Measurements from ENCODE around the gene COL13A1. TPM values are rescaled to one million over a fixed set of nuclear protein-coding genes. Genes with fewer than 3 reads are reported as not detected.

The COL13A1 gene
- total RNA-seq, 2 experiments from 2014 or later, result not detected

GRCh38 chr10:69901022-69901421, 99.3 kb downstream of the COL13A1 start:
- Mint-ChIP-seq H3K4me1 (ENCODE audit: low read depth) (no peaks in the 10 kb centered on the region), H3K4me3 (no peak overlapping the region), H3K27me3 (ENCODE audit: low read depth) (no peaks in the 10 kb centered on the region), H3K36me3 (ENCODE audit: low read depth) (no peaks in the 10 kb centered on the region), H3K27ac (no peak overlapping the region), H3K9me3 (no peaks in the 10 kb centered on the region)
- CTCF ChIA-PET, result interaction anchor here (0.7 to 1.9 kb wide), 8 partner anchors 11 to 561 kb away, joined by 3 to 7 read pairs (median 3); no protein-coding TSS in a partner anchor
- intact Hi-C loops (cut with micrococcal nuclease), result no loop called here
- no peak for DNase-seq

- intact Hi-C loops (cut with micrococcal nuclease), result no loop called here
- Mint-ChIP-seq H3K36me3 (ENCODE audit: low read depth) (no peaks in the 10 kb centered on the region), H3K27ac (no peak overlapping the region), H3K27me3 (ENCODE audit: low read depth) (no peaks in the 10 kb centered on the region), H3K4me1 (ENCODE audit: low read depth) (no peaks in the 10 kb centered on the region), H3K9me3 (no peaks in the 10 kb centered on the region), H3K4me3 (no peak overlapping the region)
- peak; percentile 32 for DNase-seq
- CTCF ChIA-PET, result interaction anchor here (1.1 to 1.9 kb wide), 5 partner anchors 10 to 56 kb away, joined by 3 to 7 read pairs (median 5); no protein-coding TSS in a partner anchor
Observed at GRCh38 chr10:69901628-69902505, 100.2 kb downstream of the COL13A1 start.

DNA sequence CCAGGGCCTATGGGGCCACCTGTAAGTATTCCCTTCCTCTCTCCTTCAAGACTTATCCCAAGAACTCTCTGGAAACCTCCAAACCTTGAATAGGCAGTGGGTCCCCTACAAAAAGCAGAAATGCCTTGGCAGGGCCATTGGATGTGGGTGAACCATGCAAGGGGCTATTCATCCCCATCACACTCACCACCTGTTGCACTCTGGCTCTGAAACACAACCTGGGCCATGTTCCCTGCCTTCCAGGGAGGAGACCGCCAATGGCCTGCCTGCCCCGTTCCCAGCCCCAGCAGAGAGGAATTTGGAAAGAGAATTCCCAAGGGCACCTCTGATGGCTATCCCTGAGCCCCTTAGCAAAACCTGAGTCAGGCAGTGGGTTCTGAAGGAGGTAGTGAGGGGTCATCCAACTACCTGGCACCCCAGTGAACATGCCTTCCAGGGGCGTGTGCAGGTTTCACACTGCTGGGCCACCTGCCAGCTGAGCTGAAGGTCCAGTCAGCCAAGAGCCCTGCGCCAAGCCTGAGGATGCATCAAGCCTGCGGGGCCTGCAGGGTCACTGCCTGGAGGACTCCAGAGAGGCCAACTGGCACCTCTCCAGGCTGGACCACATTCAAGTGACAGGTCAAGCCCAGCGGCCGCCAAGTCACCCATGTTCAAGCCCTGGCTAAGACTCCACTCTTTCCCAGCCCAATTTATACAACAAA, 101.3 kb downstream of the COL13A1 start:
- CTCF ChIA-PET, result no interaction called here
- Mint-ChIP-seq H3K36me3 (ENCODE audit: low read depth) (no peaks in the 10 kb centered on the region), H3K4me3 (no peak overlapping the region), H3K27ac (no peak overlapping the region), H3K9me3 (no peaks in the 10 kb centered on the region), H3K4me1 (ENCODE audit: low read depth) (no peaks in the 10 kb centered on the region), H3K27me3 (ENCODE audit: low read depth) (no peaks in the 10 kb centered on the region)
- no peak for DNase-seq
- intact Hi-C loops (cut with micrococcal nuclease), result no loop called here

DNA sequence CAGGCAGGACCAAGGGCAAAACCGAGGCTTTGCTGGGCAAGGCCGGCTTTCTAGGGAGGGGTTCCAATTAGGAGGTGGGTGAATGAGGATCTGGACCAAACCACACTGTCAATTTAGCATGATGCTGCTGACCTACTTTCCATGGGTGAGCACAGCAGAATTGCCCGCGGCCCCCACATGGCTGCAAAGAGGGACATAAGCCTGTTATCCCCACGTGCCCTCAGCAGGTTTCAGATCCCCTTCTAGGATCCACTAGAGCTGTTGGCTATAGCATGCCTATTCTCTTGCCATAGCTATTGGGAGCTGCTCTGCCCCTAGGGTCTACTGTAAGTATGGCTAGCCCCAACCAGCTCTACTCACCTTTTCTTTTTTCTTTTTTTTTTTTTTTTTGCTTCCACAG, 102.8 kb downstream of the COL13A1 start:
- H3K9me3 Mint-ChIP-seq, result no peaks in the 10 kb centered on the region
- H3K36me3 Mint-ChIP-seq (ENCODE audit: low read depth), result no peaks in the 10 kb centered on the region
- no peak overlapping the region for H3K4me3 Mint-ChIP-seq
- no peaks in the 10 kb centered on the region for H3K27me3 Mint-ChIP-seq (ENCODE audit: low read depth)
- no peaks in the 10 kb centered on the region for H3K4me1 Mint-ChIP-seq (ENCODE audit: low read depth)
- CTCF ChIA-PET, result interaction anchor here (1.4 to 2.3 kb wide), 2 partner anchors 10 to 54 kb away, joined by 5 to 9 read pairs; no protein-coding TSS in a partner anchor
- DNase-seq, result no peak
- H3K27ac Mint-ChIP-seq, result no peak overlapping the region
- intact Hi-C loops (cut with micrococcal nuclease), result no loop called here

GRCh38 chr10:69906425-69906824, 104.7 kb downstream of the COL13A1 start:
- Mint-ChIP-seq H3K27ac (no peak overlapping the region), H3K36me3 (ENCODE audit: low read depth) (no peaks in the 10 kb centered on the region), H3K4me1 (ENCODE audit: low read depth) (no peaks in the 10 kb centered on the region), H3K4me3 (no peak overlapping the region), H3K9me3 (no peaks in the 10 kb centered on the region), H3K27me3 (ENCODE audit: low read depth) (no peaks in the 10 kb centered on the region)
- intact Hi-C loops (cut with micrococcal nuclease), result no loop called here
- no peak for DNase-seq
- CTCF ChIA-PET, result interaction anchor here (2.3 kb wide), 1 partner anchor 8 kb away, joined by 9 read pairs; no protein-coding TSS in a partner anchor

- no peaks in the 10 kb centered on the region for H3K36me3 Mint-ChIP-seq (ENCODE audit: low read depth)
- H3K27me3 Mint-ChIP-seq (ENCODE audit: low read depth), result no peaks in the 10 kb centered on the region
- intact Hi-C loops (cut with micrococcal nuclease), result no loop called here
- no peak overlapping the region for H3K4me3 Mint-ChIP-seq
- H3K27ac Mint-ChIP-seq, result no peak overlapping the region
- no peak for DNase-seq
- CTCF ChIA-PET, result no interaction called here
- no peaks in the 10 kb centered on the region for H3K4me1 Mint-ChIP-seq (ENCODE audit: low read depth)
- no peaks in the 10 kb centered on the region for H3K9me3 Mint-ChIP-seq
Observed at GRCh38 chr10:69907517-69907916, 105.8 kb downstream of the COL13A1 start.

DNA sequence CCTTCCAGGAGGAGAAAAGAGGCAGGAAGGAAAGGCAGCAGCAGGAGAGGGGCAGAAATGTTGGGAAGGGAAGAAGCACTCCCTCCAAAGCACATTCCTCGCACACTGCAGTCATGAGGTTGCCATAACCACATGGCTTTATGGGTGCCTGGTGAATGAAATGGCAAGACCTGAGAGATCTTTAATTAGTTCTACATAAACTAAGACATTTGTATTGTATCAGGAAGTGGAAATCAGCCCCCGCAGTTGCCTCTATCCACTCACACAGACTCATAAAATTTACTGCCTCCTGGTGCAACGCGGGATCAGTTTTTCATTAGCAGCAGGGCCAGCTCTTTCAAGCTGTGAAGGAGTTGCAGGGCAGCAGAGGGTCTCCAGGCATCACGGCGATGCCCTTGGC, 106.4 kb downstream of the COL13A1 start:
- no peaks in the 10 kb centered on the region for H3K9me3 Mint-ChIP-seq
- CTCF ChIA-PET, result interaction anchor here (1.0 kb wide), 1 partner anchor 27 kb away, joined by 3 read pairs; no protein-coding TSS in a partner anchor

GRCh38 chr10:69910561-69910960, 108.9 kb downstream of the COL13A1 start:
- CTCF ChIA-PET, result no interaction called here
- Mint-ChIP-seq H3K27ac (no peak overlapping the region), H3K4me1 (ENCODE audit: low read depth) (no peaks in the 10 kb centered on the region), H3K4me3 (no peak overlapping the region), H3K9me3 (no peaks in the 10 kb centered on the region), H3K27me3 (ENCODE audit: low read depth) (no peaks in the 10 kb centered on the region), H3K36me3 (ENCODE audit: low read depth) (no peaks in the 10 kb centered on the region)
- no peak for DNase-seq
- intact Hi-C loops (cut with micrococcal nuclease), result loop anchor here (5.0 kb wide), 3 partner anchors 48 to 393 kb away; partner anchors contain the start of gene COL13A1

More for the DNA sequence above, 106.4 kb downstream of the COL13A1 start:
- no peak for DNase-seq
- intact Hi-C loops (cut with micrococcal nuclease), result no loop called here
- Mint-ChIP-seq H3K36me3 (ENCODE audit: low read depth) (no peaks in the 10 kb centered on the region), H3K4me1 (ENCODE audit: low read depth) (no peaks in the 10 kb centered on the region), H3K27me3 (ENCODE audit: low read depth) (no peaks in the 10 kb centered on the region), H3K27ac (no peak overlapping the region), H3K4me3 (no peak overlapping the region)

GRCh38 chr10:69911613-69912528, 110.2 kb downstream of the COL13A1 start:
- H3K4me3 Mint-ChIP-seq, result no peak overlapping the region
- H3K4me1 Mint-ChIP-seq (ENCODE audit: low read depth), result no peaks in the 10 kb centered on the region
- intact Hi-C loops (cut with micrococcal nuclease), result loop anchor here (5.0 kb wide), 3 partner anchors 50 to 395 kb away; partner anchors contain the start of gene COL13A1
- peaks cover 3% of the 10 kb centered on the region for H3K27me3 Mint-ChIP-seq (ENCODE audit: low read depth)
- DNase-seq, result no peak
- H3K9me3 Mint-ChIP-seq, result no peaks in the 10 kb centered on the region
- no peaks in the 10 kb centered on the region for H3K36me3 Mint-ChIP-seq (ENCODE audit: low read depth)
- CTCF ChIA-PET, result interaction anchor here (0.7 to 1.9 kb wide), 3 partner anchors 8 to 116 kb away, joined by 3 to 7 read pairs (median 3); no protein-coding TSS in a partner anchor
- no peak overlapping the region for H3K27ac Mint-ChIP-seq

- Mint-ChIP-seq H3K27ac (no peak overlapping the region), H3K9me3 (no peaks in the 10 kb centered on the region), H3K27me3 (ENCODE audit: low read depth) (peaks cover 4% of the 10 kb centered on the region), H3K4me1 (ENCODE audit: low read depth) (no peaks in the 10 kb centered on the region), H3K4me3 (no peak overlapping the region), H3K36me3 (ENCODE audit: low read depth) (no peaks in the 10 kb centered on the region)
- CTCF ChIA-PET, result interaction anchor here (1.2 to 1.9 kb wide), 2 partner anchors 11 to 116 kb away, joined by 3 to 7 read pairs; no protein-coding TSS in a partner anchor
- DNase-seq, result no peak
- intact Hi-C loops (cut with micrococcal nuclease), result loop anchor here (5.0 kb wide), 3 partner anchors 50 to 395 kb away; partner anchors contain the start of gene COL13A1
Observed at GRCh38 chr10:69912589-69912988, 110.9 kb downstream of the COL13A1 start.

- no peaks in the 10 kb centered on the region for H3K36me3 Mint-ChIP-seq (ENCODE audit: low read depth)
Observed at GRCh38 chr10:69913606-69914382, 112.1 kb downstream of the COL13A1 start.

More at GRCh38 chr10:69913606-69914382, 112.1 kb downstream of the COL13A1 start:
- no peak for DNase-seq
- Mint-ChIP-seq H3K9me3 (no peaks in the 10 kb centered on the region), H3K27me3 (ENCODE audit: low read depth) (peaks cover 5% of the 10 kb centered on the region), H3K27ac (no peak overlapping the region), H3K4me3 (no peak overlapping the region), H3K4me1 (ENCODE audit: low read depth) (no peaks in the 10 kb centered on the region)
- intact Hi-C loops (cut with micrococcal nuclease), result loop anchor here (1.0 to 5.0 kb wide), 6 partner anchors 51 to 396 kb away; partner anchors contain the start of gene COL13A1
- CTCF ChIA-PET, result interaction anchor here (0.7 to 4.4 kb wide), 20 partner anchors 8 to 398 kb away, joined by 3 to 41 read pairs (median 5); no protein-coding TSS in a partner anchor
